Measurements from ENCODE around the gene PPP1R26.

- no peak for TF ChIP-seq CTCF (IDR thresholded peaks at IDR 0.05; ENCODE audit: insufficient read depth, low read length)
- TF ChIP-seq SPI1 (IDR thresholded peaks at IDR 0.05; ENCODE audit: borderline replicate concordance, low read depth): no peak
- no peak for TF ChIP-seq POLR2AphosphoS5 (IDR thresholded peaks at IDR 0.05; ENCODE audit: low read depth)
Observed at GRCh38 chr9:135474915-135475314, 4.7 kb upstream of the PPP1R26 start.
